Vagina (tissue), 2 donors: ENCODE data around the gene OBSCN. TPM values are rescaled to one million over a fixed set of nuclear protein-coding genes. Genes with fewer than 3 reads are reported as not detected.

Experiments
- DNase-seq, 2 donors: peaks; one replicate each; pipeline ENCODE4 v3.0.0-alpha.2; 2017; ENCODE audit errors: extremely low spot score in 2 of 2
- H3K27ac ChIP-seq: fragments of 200-600 bp; sonication (generic); one replicate; pipeline ENCODE4 v1.5.1; 2019
- H3K27me3 ChIP-seq: fragments of 200-600 bp; sonication (generic); one replicate; pipeline ENCODE4 v1.5.1; 2019
- H3K36me3 ChIP-seq, 2 donors: fragments of 200-600 bp; sonication (generic); one replicate each; pipeline ENCODE4 v1.5.1; 2017 to 2019
- H3K4me1 ChIP-seq: fragments of 200-600 bp; sonication (generic); one replicate; pipeline ENCODE4 v1.5.1; 2019
- H3K4me3 ChIP-seq, 2 donors: fragments of 200-600 bp; sonication (generic); 1 replicate in 1 of 2; 2 replicates in 1 of 2; pipeline ENCODE4 v1.5.1; 2016 to 2019
- H3K9me3 ChIP-seq: fragments of 200-600 bp; sonication (generic); one replicate; pipeline ENCODE4 v1.5.1; 2019
- CTCF ChIP-seq, 3 experiments: fragments of 450-650 bp in 2 of 3; fragments of 200-600 bp in 1 of 3; sonication (generic) in 1 of 3; IDR thresholded peaks; one replicate each; pipeline ENCODE4 v1.5.1; 2017 to 2019; ENCODE audit warnings: antibody characterized with exemption in 3 of 3, mild to moderate bottlenecking in 2 of 3, moderate library complexity in 2 of 3
- POLR2A ChIP-seq, 2 donors: fragments of 450-650 bp; IDR thresholded peaks; one replicate each; pipeline ENCODE4 v1.6.1; 2017; ENCODE audit warnings: antibody characterized with exemption in 2 of 2, mild to moderate bottlenecking in 2 of 2, moderate library complexity in 2 of 2
- POLR2AphosphoS5 ChIP-seq, 2 donors: sonication (generic); formaldehyde crosslinking; IDR thresholded peaks; one replicate each; pipeline ENCODE4 v1.9.0; 2017; ENCODE audit warnings: antibody characterized with exemption in 2 of 2, mild to moderate bottlenecking in 2 of 2, low read depth in 1 of 2; ENCODE audit not compliant: insufficient read depth in 1 of 2
- intact Hi-C: fragments of 100-400 bp; cut with DNase I; formaldehyde crosslinking; loops from one replicate; pipeline ENCODE4 v1.15.1; 2023
- total RNA-seq: library from RNA; depleted of rRNA; stranded (reverse); fragments of >200 nt; gene quantifications from one replicate; pipeline ENCODE4 v1.2.3, GENCODE V29; 2016

OBSCN gene
- total RNA-seq, 1 donor from 2014 or later: 35.8 TPM

GRCh38 chr1:228316589-228317387 is 108.9 kb downstream of the OBSCN start:
- Histone ChIP-seq H3K27ac (no peak overlapping the region), H3K9me3 (no peaks in the 10 kb centered on the region), H3K4me1 (no peaks in the 10 kb centered on the region), H3K4me3 (no peak overlapping the region), H3K27me3 (no peaks in the 10 kb centered on the region), H3K36me3 (peaks cover 0 to 28% of the 10 kb centered on the region in 2 donors)
- DNase-seq: no peak
- TF ChIP-seq POLR2A (IDR thresholded peaks at IDR 0.05): no peak
- no peak for TF ChIP-seq CTCF (IDR thresholded peaks at IDR 0.05)
- TF ChIP-seq POLR2AphosphoS5 (IDR thresholded peaks at IDR 0.05; ENCODE audit: insufficient read depth in 1 of 2, low read depth in 1 of 2): no peak
- intact Hi-C loops: no loop called here

- Histone ChIP-seq H3K9me3 (no peaks in the 10 kb centered on the region), H3K4me1 (no peaks in the 10 kb centered on the region), H3K36me3 (peaks cover 0 to 26% of the 10 kb centered on the region in 2 donors), H3K27me3 (no peaks in the 10 kb centered on the region), H3K4me3 (no peak overlapping the region), H3K27ac (no peak overlapping the region)
- intact Hi-C loops: no loop called here
- no peak for DNase-seq
- TF ChIP-seq CTCF (IDR thresholded peaks at IDR 0.05): no peak
- TF ChIP-seq POLR2A (IDR thresholded peaks at IDR 0.05): no peak
- no peak for TF ChIP-seq POLR2AphosphoS5 (IDR thresholded peaks at IDR 0.05; ENCODE audit: insufficient read depth in 1 of 2, low read depth in 1 of 2)
These were observed 109.6 kb downstream of the OBSCN start for GRCh38 chr1:228317411-228317828.

GRCh38 chr1:228317891-228318810 is 110.3 kb downstream of the OBSCN start:
- Histone ChIP-seq H3K36me3 (peaks cover 0 to 23% of the 10 kb centered on the region in 2 donors), H3K27ac (no peak overlapping the region), H3K4me1 (no peaks in the 10 kb centered on the region), H3K4me3 (no peak overlapping the region), H3K27me3 (no peaks in the 10 kb centered on the region), H3K9me3 (no peaks in the 10 kb centered on the region)
- intact Hi-C loops: no loop called here
- TF ChIP-seq POLR2A (IDR thresholded peaks at IDR 0.05) (no peak), POLR2AphosphoS5 (IDR thresholded peaks at IDR 0.05; ENCODE audit: insufficient read depth in 1 of 2, low read depth in 1 of 2) (no peak), CTCF (IDR thresholded peaks at IDR 0.05) (no peak)
- no peak for DNase-seq

GRCh38 chr1:228318823-228319241 is 111.0 kb downstream of the OBSCN start:
- no peak overlapping the region for H3K27ac ChIP-seq
- peaks cover 0 to 30% of the 10 kb centered on the region in 2 donors for H3K36me3 ChIP-seq
- H3K4me1 ChIP-seq: no peaks in the 10 kb centered on the region
- TF ChIP-seq POLR2AphosphoS5 (IDR thresholded peaks at IDR 0.05; ENCODE audit: insufficient read depth in 1 of 2, low read depth in 1 of 2): no peak
- no peak for TF ChIP-seq CTCF (IDR thresholded peaks at IDR 0.05)
- no peak for TF ChIP-seq POLR2A (IDR thresholded peaks at IDR 0.05)
- no peaks in the 10 kb centered on the region for H3K9me3 ChIP-seq
- intact Hi-C loops: no loop called here
- DNase-seq: no peak
- no peak overlapping the region for H3K4me3 ChIP-seq
- no peaks in the 10 kb centered on the region for H3K27me3 ChIP-seq
